NOMO-1 treated with DMSO at 0.1 percent for 48 hours (cell line): ENCODE data around the gene SLC25A14.

Experiments used
- DNase-seq: peaks from one replicate; lab custom pipeline; 2025; ENCODE audit not compliant: unreplicated experiment; lab: John Stamatoyannopoulos, UW

Gene SLC25A14

GRCh38 chrX:130378024-130378669 lies 38.4 kb downstream of the SLC25A14 start:
- peak; percentile 13 for DNase-seq

DNA sequence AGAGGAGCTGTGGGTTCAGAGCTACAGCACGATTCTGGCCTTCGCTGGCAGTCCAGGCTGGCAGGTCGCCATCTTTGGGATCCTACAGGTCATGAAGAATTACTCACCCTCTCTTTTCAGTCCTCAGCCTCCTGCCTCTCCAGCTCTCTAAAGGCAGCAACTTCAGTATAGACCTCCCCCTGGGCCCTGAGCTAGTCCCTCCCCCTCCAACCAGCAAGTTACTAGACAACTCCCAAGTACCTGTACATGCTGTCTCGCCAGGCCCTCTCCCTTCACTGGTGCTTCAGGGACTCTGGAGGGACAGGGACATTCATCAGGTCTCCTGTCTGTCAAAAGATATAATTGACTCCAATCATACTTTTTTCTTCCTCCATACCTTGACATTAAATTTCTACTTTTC lies 45.8 kb downstream of the SLC25A14 start, which contains the start of gene GPR119:
TSS of gene GPR119 (minus strand) at position 155 of the 400 bp plus-strand sequence. CDS start 227 bp downstream, outside the sequence.
- no peak for DNase-seq

GRCh38 chrX:130386408-130386808 lies 46.7 kb downstream of the SLC25A14 start:
- DNase-seq = no peak

- DNase-seq = peak; percentile 6
Measured at GRCh38 chrX:130393451-130394074, 53.8 kb downstream of the SLC25A14 start.

- no peak for DNase-seq
Measured at GRCh38 chrX:130395341-130395740, 55.6 kb downstream of the SLC25A14 start.

GRCh38 chrX:130401415-130402207 lies 61.9 kb downstream of the SLC25A14 start, which contains the start of gene RBMX2:
Gene RBMX2 (plus strand): TSS chrX:130401987. CDS start chrX:130402033, 46 bp downstream.
- DNase-seq = peak; percentile 40

- no peak for DNase-seq
Measured at GRCh38 chrX:130402208-130402684, 62.5 kb downstream of the SLC25A14 start.

- DNase-seq = peak; percentile 23
Measured at GRCh38 chrX:130413415-130413814, 73.7 kb downstream of the SLC25A14 start.

DNA sequence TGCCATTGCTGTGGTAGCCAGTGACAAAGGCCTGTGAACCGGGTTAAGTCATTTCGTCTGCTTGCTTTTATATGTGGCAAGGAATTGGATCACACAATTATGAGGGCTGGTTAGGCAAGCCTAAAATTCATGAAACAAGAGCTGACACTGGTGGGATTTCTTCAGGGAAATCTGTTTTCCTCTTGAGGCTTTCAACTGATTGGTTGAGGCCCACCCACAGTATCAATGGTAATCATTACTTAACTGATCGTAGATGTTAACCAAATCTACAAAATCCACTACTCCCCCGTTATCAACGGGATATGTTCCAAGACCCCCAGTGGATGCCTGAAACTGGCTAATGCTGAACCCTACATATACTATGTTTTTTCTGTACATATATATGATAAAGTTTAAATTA lies 75.1 kb downstream of the SLC25A14 start:
- no peak for DNase-seq

GRCh38 chrX:130415201-130415600 lies 75.5 kb downstream of the SLC25A14 start:
- DNase-seq = no peak

DNA sequence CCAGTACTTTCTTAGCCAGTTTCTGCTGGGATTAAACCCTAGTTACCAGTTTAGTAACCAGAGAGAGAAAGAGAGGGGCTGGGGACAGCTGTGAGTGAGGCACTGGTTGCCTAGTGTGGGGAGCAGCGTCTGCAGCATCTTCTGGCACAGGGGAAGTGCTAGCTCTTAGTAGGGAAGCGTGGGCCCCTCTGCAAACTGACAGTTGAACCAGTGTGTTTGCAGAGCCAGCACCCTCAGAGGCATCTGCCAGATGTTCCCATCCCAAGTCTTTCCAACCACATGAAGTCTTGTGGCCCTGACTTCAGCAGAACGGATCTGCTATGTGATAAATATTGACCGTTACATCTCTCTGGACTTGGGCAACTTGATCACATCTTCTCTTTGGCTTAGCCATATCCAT lies 77.1 kb downstream of the SLC25A14 start:
- DNase-seq = no peak

DNA sequence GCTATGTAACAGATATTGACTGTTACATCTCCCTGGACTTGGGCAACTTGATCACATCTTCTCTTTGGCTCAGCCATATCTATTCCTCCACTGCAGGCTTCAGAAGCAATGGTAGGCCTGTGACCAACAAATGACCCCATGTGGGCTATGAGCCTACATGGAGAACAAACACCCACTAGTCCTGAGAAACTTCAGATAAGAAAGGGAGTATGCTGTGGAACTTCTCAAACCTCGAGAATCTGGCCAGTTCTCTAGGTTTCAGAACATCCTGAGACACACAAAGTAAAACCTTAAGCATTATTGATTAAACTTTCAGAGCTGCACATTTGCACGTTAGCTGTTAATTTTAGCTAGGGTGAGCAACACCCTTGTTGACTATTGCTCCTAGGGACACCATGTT lies 78.3 kb downstream of the SLC25A14 start:
- no peak for DNase-seq

DNA sequence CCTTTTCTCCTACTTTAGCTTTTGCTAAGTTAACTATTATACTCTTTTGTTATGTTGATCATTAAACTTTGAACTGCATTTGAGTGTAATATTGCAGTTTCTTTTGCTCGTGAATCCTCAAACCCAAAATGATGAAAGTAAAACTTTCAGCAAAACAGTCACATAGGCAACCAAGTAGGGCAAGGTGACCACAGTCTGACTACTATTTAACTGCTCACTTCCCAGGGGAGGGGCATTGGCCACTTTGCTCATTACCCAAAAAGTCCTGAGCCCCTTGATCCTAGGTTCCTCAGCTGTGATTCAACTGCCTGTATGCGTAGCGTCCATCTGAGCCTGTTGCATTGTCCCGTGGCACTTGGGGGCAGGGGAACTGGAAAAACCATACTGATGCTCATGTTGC lies 79.0 kb downstream of the SLC25A14 start:
- DNase-seq = no peak

DNA sequence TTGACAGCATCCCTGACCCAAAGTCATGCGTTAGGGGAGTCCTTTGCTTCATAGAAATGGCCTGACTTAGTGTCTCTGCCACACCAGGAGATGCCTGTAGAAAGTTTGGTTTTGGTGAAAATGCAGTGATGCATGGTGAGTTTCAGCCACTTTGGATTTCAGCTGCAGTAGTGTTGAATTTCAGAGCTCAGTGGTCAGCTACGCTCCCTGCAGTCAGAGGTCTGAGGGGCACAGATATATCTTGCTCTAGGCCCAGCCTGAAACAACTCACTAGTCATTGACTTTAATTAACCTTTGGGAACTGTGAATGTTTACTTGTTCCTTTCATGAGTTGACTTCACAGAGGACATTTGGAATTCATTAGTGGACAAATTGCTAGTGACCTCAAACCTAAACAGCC lies 79.5 kb downstream of the SLC25A14 start:
- no peak for DNase-seq
